Pons (tissue), 1 donor: ENCODE measurements around the gene FMN1.
A peak's percentile ranks its signal among the peaks of the same experiment; 100 is the strongest.

Source experiments
- DNase-seq: peaks from one replicate; pipeline ENCODE4 v3.0.0-alpha.2; 2016; ENCODE audit warnings: low spot score

The FMN1 gene

GRCh38 chr15:33009603-33010002 lies 184.9 kb downstream of the FMN1 start:
- DNase-seq: no peak

- no peak for DNase-seq
Observed at GRCh38 chr15:33009026-33009425, 185.5 kb downstream of the FMN1 start.

GRCh38 chr15:33008284-33008995 lies 186.1 kb downstream of the FMN1 start:
- no peak for DNase-seq

DNA sequence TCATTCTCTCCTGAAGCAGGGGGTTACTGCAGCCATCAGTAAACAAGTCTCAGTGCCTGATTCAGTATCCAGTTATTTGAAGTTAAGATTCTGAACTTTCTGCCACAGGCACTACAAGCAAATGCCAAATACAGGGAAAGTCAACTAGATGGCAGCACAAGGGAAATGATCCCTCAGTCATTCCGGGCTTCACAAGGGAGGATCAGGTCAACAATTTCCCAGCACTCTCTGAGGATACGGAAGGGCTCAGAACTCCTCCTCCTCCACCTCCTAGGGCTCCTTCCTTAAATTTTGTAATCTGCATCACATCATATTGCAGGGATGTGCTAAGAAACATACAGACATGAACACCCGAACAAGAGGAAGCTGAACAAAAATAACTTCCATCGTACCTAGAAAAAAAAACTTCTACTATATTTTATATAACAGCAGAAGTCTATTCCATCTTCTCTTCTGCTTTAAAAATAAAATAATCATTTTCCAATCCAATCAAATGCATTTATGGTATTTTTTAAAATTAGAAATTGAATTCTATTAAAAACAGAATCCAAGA lies 187.1 kb downstream of the FMN1 start:
- peak; percentile 60 for DNase-seq

DNA sequence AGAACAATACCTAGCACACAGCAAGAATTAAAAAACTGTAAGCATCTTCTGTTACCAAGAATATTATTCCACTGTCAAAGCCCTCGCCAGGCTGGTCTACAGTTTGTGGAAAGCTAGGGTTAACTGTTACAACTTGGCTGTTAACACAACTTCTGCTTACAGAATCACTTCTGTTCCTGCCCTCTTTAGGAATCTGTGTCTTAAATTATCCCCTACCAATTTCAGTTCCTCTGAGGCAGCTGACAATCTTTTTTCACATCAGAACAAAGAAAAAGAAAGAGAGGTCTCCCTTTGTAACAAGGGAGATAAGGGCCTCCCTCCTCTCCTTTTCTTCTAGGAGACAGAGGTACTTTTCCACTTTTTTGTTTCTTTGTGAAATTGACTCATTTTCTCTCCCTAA lies 188.9 kb downstream of the FMN1 start:
- DNase-seq: peak; percentile 75

GRCh38 chr15:33001926-33002325 lies 192.6 kb downstream of the FMN1 start:
- no peak for DNase-seq

DNA sequence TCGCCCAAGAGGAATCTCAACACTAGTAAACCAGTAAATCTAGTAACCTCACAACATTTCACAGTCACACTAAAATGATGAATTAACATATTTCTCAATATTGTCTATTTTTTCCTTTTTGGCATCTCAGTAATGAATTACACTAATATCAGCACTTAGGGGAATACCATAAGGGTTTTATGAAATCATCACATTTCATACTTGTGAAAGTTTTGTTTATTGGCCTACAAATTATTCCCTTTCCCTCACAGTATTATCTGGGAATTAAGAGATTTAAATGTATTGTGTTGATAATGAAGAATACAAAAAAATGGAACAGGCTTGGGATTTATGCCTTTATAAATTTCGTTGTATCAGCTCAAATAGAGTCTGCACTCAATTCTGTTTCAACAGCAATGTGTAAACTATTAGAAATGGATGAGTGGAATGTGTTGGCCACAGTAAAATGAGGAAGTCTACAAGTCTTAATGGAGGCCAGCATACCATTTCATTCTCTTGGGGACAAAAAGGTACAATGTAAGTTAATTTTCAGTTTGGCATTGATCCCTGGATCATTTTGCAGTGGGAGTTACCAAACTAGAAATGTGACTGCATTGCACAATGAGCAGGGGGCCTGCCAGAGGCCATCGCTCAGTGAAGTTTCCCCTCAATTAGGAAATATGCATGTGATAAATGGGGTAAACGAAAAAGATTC lies 195.4 kb downstream of the FMN1 start:
- DNase-seq: no peak

DNA sequence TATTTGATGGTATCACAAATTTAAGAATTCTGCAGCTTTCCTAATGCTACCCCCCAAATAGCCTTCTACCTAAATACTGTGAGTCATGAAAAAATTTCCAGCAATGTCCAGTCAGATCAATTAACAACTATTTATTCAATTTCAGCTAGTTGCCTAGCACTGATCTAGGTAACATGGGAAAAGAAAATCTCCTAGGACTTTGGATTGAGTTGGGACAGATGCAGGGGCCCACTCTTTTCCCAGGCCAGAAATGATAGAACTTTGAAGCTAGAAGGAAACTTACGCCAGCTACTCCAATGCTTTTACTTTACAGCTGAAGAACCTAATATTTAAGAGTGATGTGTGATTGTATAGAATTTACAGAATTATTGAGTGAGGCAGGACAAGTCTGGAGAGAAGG lies 196.3 kb downstream of the FMN1 start:
- DNase-seq: no peak

DNA sequence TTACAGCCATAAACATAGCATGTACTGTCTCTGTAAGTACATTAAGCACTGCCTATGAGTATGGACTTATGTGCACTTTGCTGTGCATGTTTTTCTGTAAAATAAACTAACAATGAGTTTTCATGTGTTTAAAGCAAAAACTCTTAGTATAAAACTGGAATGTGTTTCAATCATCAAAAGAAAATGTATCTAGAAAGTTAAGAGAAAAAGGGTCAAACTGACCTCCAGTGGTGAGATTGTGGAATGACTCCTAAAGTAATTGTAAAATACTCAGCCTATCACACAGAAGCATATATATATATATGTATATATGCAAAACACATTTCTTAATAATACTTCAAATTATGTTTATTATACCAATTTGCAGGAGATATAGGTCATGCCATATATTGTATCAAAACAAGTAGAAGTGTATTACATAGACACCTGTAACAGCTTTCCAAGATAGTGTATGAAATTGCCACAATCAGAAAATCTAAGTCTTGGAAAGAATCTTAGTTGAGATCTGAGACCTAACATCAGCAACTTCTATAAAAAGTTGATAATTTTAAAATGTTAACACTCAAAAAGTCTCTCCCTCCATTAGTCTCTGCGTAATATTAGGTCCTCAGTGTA lies 199.6 kb downstream of the FMN1 start:
- DNase-seq: peak; percentile 54

GRCh38 chr15:32993285-32993684 lies 201.2 kb downstream of the FMN1 start:
- no peak for DNase-seq

GRCh38 chr15:32991619-32992111 lies 202.8 kb downstream of the FMN1 start:
- DNase-seq: no peak

DNA sequence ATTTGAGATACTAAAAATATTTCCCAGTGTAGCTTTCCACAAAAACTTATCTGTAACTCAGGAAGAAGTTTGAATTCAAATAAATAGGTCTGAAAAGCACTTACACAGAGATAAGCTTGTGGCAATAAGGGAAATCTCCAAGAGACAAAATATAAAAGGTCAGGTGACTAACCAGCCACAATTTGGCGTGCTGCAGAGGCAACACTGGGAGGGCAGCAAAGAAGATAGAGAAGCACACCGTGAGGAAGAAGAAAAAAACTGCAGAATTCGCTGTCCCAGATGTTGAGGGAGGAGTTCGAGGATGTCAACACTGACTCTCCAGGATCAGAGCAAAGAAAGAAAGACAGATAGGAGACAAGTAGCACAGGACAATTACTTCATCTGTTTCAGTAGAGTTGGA lies 204.4 kb downstream of the FMN1 start:
- DNase-seq: no peak

- DNase-seq: no peak
Observed at GRCh38 chr15:32987067-32987466, 207.4 kb downstream of the FMN1 start.

DNA sequence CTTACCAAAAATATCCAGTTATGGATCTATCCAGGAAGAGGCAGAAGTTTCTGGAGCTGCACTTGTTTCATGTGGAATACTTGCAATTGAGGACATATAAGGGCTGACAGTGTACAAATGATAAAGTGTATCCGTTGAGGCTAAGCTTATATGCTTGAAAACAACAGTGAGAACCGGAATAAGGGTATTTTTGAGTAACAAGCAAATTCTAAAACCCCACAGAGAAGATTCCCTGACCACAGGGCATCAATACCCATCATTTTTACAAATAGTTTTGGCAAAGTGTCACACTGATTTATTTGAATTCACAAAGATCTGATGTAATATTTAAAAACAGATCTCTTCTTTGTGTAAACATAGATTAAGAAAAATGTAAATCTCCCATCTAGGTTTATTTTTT lies 208.4 kb downstream of the FMN1 start:
- no peak for DNase-seq

- DNase-seq: no peak
Observed at GRCh38 chr15:32983679-32984078, 210.8 kb downstream of the FMN1 start.

DNA sequence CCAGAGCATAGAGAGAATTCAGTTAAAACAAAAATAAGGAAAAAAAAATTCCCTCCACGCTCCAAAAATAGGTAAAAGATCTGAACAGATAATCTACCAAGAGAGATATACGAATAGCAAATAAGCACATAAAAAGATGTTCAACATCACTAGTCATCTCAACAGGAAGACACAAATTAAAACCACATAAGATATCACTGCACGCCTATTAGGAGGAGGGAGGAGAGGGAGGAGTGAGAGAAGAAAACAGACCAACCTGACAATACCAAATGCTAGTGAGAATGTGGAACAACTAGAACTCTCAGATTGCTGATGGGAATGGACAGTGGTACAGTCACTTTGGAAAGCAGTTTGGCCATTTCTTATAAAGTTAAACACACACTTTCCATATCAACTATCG lies 212.5 kb downstream of the FMN1 start:
- DNase-seq: no peak

DNA sequence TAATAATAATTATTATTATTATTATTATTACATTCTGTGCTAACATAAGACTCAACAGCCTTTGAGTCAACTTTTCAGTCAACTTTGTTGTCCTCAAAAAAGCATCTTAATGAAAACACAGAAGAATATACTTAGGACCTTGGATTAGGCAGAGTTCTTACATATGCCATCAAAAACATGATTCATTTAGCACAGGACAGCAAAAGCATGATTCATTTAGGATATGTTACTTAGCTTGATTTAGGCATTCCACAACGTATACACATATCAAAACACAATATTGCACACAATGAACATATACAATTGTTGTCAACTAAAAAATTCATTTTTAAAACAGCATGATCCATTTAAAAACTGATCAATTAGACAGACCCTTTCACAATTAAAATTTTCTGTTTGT lies 213.0 kb downstream of the FMN1 start:
- no peak for DNase-seq

- no peak for DNase-seq
Observed at GRCh38 chr15:32979710-32980109, 214.8 kb downstream of the FMN1 start.

GRCh38 chr15:32977506-32977905 lies 217.0 kb downstream of the FMN1 start:
- DNase-seq: no peak

DNA sequence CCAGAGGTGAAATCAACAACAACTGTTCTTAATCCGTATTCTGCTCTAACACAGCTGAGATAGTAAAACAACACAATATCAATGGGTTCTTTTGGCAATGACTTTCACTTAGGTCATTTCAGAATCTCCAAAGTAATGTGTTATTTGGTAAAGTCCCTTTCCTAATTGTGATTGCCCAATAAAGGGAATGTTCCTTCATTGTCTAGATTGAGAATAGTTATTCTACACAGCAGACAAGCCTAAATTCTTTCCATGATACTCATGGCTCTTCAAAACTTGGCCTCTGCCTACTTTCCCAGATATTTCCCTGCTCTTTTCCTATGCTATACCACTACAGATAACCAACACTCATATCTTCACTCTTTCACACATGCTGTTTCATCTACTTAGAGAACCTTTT lies 219.8 kb downstream of the FMN1 start:
- DNase-seq: no peak

- DNase-seq: no peak
Observed at GRCh38 chr15:32972686-32973085, 221.8 kb downstream of the FMN1 start.

DNA sequence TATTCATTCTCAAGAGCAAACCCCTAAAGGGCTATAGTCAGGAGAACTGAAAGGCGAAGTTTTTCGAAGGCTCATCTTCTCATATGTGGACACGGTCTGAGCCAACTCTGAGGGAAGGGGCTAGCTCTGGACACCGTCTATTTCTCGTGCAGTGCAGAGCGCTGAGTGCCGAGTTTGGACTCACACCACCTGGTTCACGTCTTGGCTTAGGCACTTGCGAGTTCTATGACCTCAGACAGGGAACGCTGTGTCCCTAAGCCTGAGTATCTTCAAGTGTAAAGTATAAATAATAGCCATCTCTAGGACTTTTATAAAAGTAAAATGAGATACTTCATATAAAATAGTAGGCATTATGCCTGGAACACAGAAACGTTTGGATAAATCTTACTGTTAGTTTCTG lies 223.7 kb downstream of the FMN1 start:
- no peak for DNase-seq

GRCh38 chr15:32967521-32967920 lies 227.0 kb downstream of the FMN1 start:
- no peak for DNase-seq
